Colonic mucosa (tissue), 4 donors: Measurements from ENCODE around the gene AFF4. TPM values are rescaled to one million over a fixed set of nuclear protein-coding genes. Genes with fewer than 3 reads are reported as not detected.
"Not testable (repeated sequence)": the region's sequence is repeated elsewhere in the genome, so short reads cannot be mapped to it uniquely, and the experiment has no call there.

Experiments
- DNase-seq: peaks from one replicate; pipeline ENCODE4 v3.0.0-alpha.2; 2020
- H3K27ac ChIP-seq: fragments of 200-600 bp; one replicate; pipeline ENCODE4 v1.8.0; 2021
- H3K27me3 ChIP-seq: fragments of 200-600 bp; one replicate; pipeline ENCODE4 v1.8.0; 2021
- H3K36me3 ChIP-seq: fragments of 200-600 bp; one replicate; pipeline ENCODE4 v1.8.0; 2021
- H3K4me1 ChIP-seq: fragments of 200-600 bp; one replicate; pipeline ENCODE4 v1.8.0; 2021; ENCODE audit warnings: mild to moderate bottlenecking
- H3K4me3 ChIP-seq: fragments of 200-600 bp; one replicate; pipeline ENCODE4 v1.8.0; 2021
- H3K9ac ChIP-seq, 2 donors: one replicate each; pipeline ENCODE4 v1.7.0; 2013; ENCODE audit warnings: control low read depth in 2 of 2, low read depth in 2 of 2, low read length in 2 of 2
- H3K9me3 ChIP-seq: fragments of 200-600 bp; one replicate; pipeline ENCODE4 v1.8.0; 2021
- CTCF ChIP-seq: fragments of 200-600 bp; IDR thresholded peaks from one replicate; pipeline ENCODE4 v1.8.0; 2022; ENCODE audit warnings: antibody characterized with exemption, mild to moderate bottlenecking
- intact Hi-C: fragments of 100-400 bp; cut with DNase I; formaldehyde crosslinking; loops from one replicate; pipeline ENCODE4 v1.14.1; 2022
- total RNA-seq, 2 donors: library from RNA; stranded (reverse); fragmentation: NEBNext Ultra II Directional in 1 of 2; extraction: Animal tissue kit (Norgen Biotek cat#: 25700) in 1 of 2; gene quantifications; one replicate each; pipeline ENCODE4 v1.2.1, GENCODE V29; 2021
- donor health status: healthy.
- donor health status: DM: no; HTN: no; CAD: no.
- donor health status: DM: no; HTN: no; CAD: no.

The AFF4 gene
- total RNA-seq, 2 donors from 2014 or later: 42.4 to 75.2 TPM

- intact Hi-C loops: no loop called here
- no peak for TF ChIP-seq CTCF
- no peaks in the 10 kb centered on the region for H3K9me3 ChIP-seq
- H3K27ac ChIP-seq: no peak overlapping the region
- no peak overlapping the region for H3K4me3 ChIP-seq
- no peak overlapping the region for H3K9ac ChIP-seq
- H3K36me3 ChIP-seq: no peaks in the 10 kb centered on the region
- no peaks in the 10 kb centered on the region for H3K27me3 ChIP-seq
- H3K4me1 ChIP-seq: no peaks in the 10 kb centered on the region
- no peak for DNase-seq
These were observed 14.3 kb downstream of the AFF4 start for GRCh38 chr5:132949136-132949535.

GRCh38 chr5:132947671-132948070 lies 15.8 kb downstream of the AFF4 start:
- H3K27ac ChIP-seq: no peak overlapping the region
- DNase-seq: no peak

GRCh38 chr5:132945315-132945714 lies 18.1 kb downstream of the AFF4 start:
- H3K4me1 ChIP-seq: not testable (repeated sequence)

More at GRCh38 chr5:132947671-132948070, 15.8 kb downstream of the AFF4 start:
- TF ChIP-seq CTCF: no peak
- Histone ChIP-seq H3K9ac (no peak overlapping the region), H3K36me3 (no peaks in the 10 kb centered on the region), H3K4me3 (no peak overlapping the region), H3K4me1 (no peaks in the 10 kb centered on the region), H3K9me3 (no peaks in the 10 kb centered on the region), H3K27me3 (no peaks in the 10 kb centered on the region)
- intact Hi-C loops: no loop called here

GRCh38 chr5:132943362-132944022 lies 19.9 kb downstream of the AFF4 start:
- Histone ChIP-seq H3K9me3 (no peaks in the 10 kb centered on the region), H3K27ac (no peak overlapping the region), H3K9ac (no peak overlapping the region), H3K4me3 (no peak overlapping the region), H3K36me3 (no peaks in the 10 kb centered on the region), H3K27me3 (no peaks in the 10 kb centered on the region), H3K4me1 (no peaks in the 10 kb centered on the region)
- intact Hi-C loops: no loop called here
- no peak for TF ChIP-seq CTCF
- DNase-seq: no peak

More at GRCh38 chr5:132945315-132945714, 18.1 kb downstream of the AFF4 start:
- H3K27ac ChIP-seq, H3K27me3 ChIP-seq, intact Hi-C loops, H3K9me3 ChIP-seq, H3K4me3 ChIP-seq, H3K9ac ChIP-seq, DNase-seq, H3K36me3 ChIP-seq: not testable (repeated sequence)

- H3K9me3 ChIP-seq: no peaks in the 10 kb centered on the region
- no peak for TF ChIP-seq CTCF
- H3K4me1 ChIP-seq: no peaks in the 10 kb centered on the region
- no peaks in the 10 kb centered on the region for H3K27me3 ChIP-seq
- no peak overlapping the region for H3K9ac ChIP-seq
- no peak for DNase-seq
- intact Hi-C loops: no loop called here
- H3K27ac ChIP-seq: no peak overlapping the region
- H3K36me3 ChIP-seq: no peaks in the 10 kb centered on the region
- H3K4me3 ChIP-seq: no peak overlapping the region
These were observed 22.1 kb downstream of the AFF4 start for GRCh38 chr5:132941331-132941730.

- no peak for TF ChIP-seq CTCF
- intact Hi-C loops: no loop called here
- H3K27ac ChIP-seq: no peak overlapping the region
- H3K4me1 ChIP-seq: no peaks in the 10 kb centered on the region
- H3K27me3 ChIP-seq: no peaks in the 10 kb centered on the region
- no peak overlapping the region for H3K9ac ChIP-seq
- H3K4me3 ChIP-seq: no peak overlapping the region
- H3K9me3 ChIP-seq: no peaks in the 10 kb centered on the region
- no peak for DNase-seq
- peaks cover 14% of the 10 kb centered on the region for H3K36me3 ChIP-seq
These were observed 35.4 kb downstream of the AFF4 start for GRCh38 chr5:132928062-132928407.
